Fibroblast of skin of right quadriceps (primary cell): ENCODE measurements around the gene UCN3.
"Not testable (repeated sequence)": the region's sequence is repeated elsewhere in the genome, so short reads cannot be mapped to it uniquely, and the experiment has no call there.

Experiments used
- DNase-seq: peaks from one replicate; pipeline ENCODE4 v3.0.0-alpha.2; 2013

The UCN3 gene

GRCh38 chr10:5369362-5370158, 4.8 kb downstream of the UCN3 start:
- DNase-seq: no peak

- no peak for DNase-seq
Observed at GRCh38 chr10:5370493-5371352, 6.0 kb downstream of the UCN3 start.

GRCh38 chr10:5373307-5373706, 8.5 kb downstream of the UCN3 start:
- no peak for DNase-seq

GRCh38 chr10:5373891-5374611, 9.3 kb downstream of the UCN3 start:
- DNase-seq: no peak

GRCh38 chr10:5376450-5376849, 11.7 kb downstream of the UCN3 start:
- DNase-seq: no peak

- DNase-seq: not testable (repeated sequence)
Observed at GRCh38 chr10:5379202-5379601, 14.4 kb downstream of the UCN3 start.

GRCh38 chr10:5380395-5380794, 15.6 kb downstream of the UCN3 start:
- not testable (repeated sequence) for DNase-seq

- no peak for DNase-seq
Observed at GRCh38 chr10:5381187-5381586, 16.4 kb downstream of the UCN3 start.

GRCh38 chr10:5385224-5385623, 20.5 kb downstream of the UCN3 start:
- DNase-seq: no peak

GRCh38 chr10:5387169-5387568, 22.4 kb downstream of the UCN3 start:
- DNase-seq: no peak

GRCh38 chr10:5390607-5391205, 25.9 kb downstream of the UCN3 start:
- DNase-seq: no peak

- no peak for DNase-seq
Observed at GRCh38 chr10:5391790-5392189, 27.0 kb downstream of the UCN3 start.

GRCh38 chr10:5393529-5393928, 28.8 kb downstream of the UCN3 start:
- no peak for DNase-seq

GRCh38 chr10:5395168-5395567, 30.4 kb downstream of the UCN3 start:
- no peak for DNase-seq

GRCh38 chr10:5396556-5397300, 32.0 kb downstream of the UCN3 start:
- DNase-seq: no peak

- no peak for DNase-seq
Observed at GRCh38 chr10:5399332-5399731, 34.6 kb downstream of the UCN3 start.

- DNase-seq: no peak
Observed at GRCh38 chr10:5400468-5401240, 35.9 kb downstream of the UCN3 start.

- DNase-seq: no peak
Observed at GRCh38 chr10:5402798-5403197, 38.0 kb downstream of the UCN3 start.

GRCh38 chr10:5404208-5405041, 39.7 kb downstream of the UCN3 start, which contains the start of gene TUBAL3:
Gene TUBAL3 (minus strand): TSS chr10:5404828. CDS start chr10:5404792, 36 bp downstream.
- DNase-seq: no peak

GRCh38 chr10:5406918-5407317, 42.2 kb downstream of the UCN3 start:
- no peak for DNase-seq
